Measurements from ENCODE around the gene ANXA4.

DNA sequence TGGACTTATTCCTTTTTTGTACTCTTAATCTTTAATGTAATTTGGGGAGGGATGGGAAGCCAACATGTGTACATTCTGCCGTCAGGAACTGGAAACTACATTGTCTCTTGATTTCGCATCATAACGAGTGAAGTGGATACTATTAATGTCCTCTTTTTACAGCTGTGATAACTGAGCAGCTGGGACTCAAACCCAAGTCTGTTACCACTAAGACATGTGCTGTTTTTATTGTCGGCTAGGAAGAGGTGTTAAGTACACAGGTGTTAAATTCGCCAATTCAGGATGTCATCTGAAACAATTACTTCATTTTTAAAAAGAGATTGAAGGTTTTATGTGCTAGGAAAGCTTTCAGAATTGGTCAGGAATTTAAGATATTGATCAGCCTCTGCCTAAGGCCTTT is 94.4 kb downstream of the ANXA4 start:
- TF ChIP-seq, protein P1, sequence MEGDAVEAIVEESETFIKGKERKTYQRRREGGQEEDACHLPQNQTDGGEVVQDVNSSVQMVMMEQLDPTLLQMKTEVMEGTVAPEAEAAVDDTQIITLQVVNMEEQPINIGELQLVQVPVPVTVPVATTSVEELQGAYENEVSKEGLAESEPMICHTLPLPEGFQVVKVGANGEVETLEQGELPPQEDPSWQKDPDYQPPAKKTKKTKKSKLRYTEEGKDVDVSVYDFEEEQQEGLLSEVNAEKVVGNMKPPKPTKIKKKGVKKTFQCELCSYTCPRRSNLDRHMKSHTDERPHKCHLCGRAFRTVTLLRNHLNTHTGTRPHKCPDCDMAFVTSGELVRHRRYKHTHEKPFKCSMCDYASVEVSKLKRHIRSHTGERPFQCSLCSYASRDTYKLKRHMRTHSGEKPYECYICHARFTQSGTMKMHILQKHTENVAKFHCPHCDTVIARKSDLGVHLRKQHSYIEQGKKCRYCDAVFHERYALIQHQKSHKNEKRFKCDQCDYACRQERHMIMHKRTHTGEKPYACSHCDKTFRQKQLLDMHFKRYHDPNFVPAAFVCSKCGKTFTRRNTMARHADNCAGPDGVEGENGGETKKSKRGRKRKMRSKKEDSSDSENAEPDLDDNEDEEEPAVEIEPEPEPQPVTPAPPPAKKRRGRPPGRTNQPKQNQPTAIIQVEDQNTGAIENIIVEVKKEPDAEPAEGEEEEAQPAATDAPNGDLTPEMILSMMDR (IDR thresholded peaks at IDR 0.05) = no peak
- TF ChIP-seq POLR2A (IDR thresholded peaks at IDR 0.05) = no peak
